GM12865 (cell line): ENCODE measurements around the gene RNU4-1.

Source experiments
- DNase-seq: peaks from one replicate; pipeline ENCODE4 v3.0.0; 2010; ENCODE audit warnings: low read depth
- H3K4me3 ChIP-seq: 2 replicates; pipeline ENCODE4 v1.5.1; 2011; ENCODE audit warnings: mild to moderate bottlenecking, low read depth, low read length, control low read depth
- CTCF ChIP-seq: IDR thresholded peaks from 2 replicates; pipeline ENCODE4 v1.5.1; 2011; ENCODE audit warnings: low read length, control low read depth, low read depth, inconsistent platforms; ENCODE audit not compliant: insufficient read depth; ENCODE audit errors: missing control alignments

The RNU4-1 gene

DNA sequence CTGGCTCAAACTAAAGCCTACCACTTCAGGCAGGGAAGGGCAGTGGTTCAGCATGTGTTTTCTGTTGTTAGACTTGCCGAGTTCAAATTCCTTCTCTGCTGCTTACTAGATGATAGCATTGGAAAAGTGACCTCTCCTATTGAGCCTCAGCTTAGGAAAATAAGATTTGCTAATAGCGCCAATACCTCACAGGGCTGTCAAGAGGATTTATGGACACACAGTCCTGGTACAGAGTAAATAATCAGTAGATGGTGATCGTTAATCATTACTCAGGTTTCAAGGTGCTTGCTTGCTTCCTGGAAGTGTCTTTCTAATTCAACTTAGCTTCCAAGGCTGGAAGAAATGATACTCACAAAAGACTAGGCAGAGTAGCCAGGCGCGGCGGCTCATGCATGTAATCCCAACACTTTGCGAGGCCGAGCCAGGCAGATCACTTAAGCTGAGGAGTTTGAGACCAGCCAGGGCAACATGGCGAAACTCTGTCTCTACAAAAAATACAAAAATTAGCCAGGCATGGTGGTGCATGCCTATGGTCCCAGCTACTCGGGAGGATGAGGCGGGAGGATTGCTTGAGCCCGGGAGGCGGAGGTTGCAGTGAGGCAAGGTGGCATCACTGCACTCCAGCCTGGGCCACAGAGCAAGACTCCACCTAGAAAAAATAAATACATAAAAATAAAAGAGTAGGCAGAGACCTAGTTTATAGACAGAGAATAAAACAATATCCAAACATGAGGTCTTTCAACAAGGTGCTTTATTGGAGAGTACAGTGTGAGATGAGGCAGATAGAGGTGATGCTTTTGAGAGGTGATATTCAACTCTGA lies 28.6 kb upstream of the RNU4-1 start:
- TF ChIP-seq CTCF = no peak
- no peak for DNase-seq
- no peak overlapping the region for H3K4me3 ChIP-seq

- H3K4me3 ChIP-seq = peak overlapping the region; percentile 71
- peak; percentile 49 for TF ChIP-seq CTCF
- DNase-seq = peak; percentile 99
Measured at GRCh38 chr12:120317224-120318105, 24.4 kb upstream of the RNU4-1 start.

GRCh38 chr12:120316798-120317223 lies 23.8 kb upstream of the RNU4-1 start:
- TF ChIP-seq CTCF = no peak
- peak overlapping the region; percentile 71 for H3K4me3 ChIP-seq
- no peak for DNase-seq

GRCh38 chr12:120314220-120314619 lies 21.2 kb upstream of the RNU4-1 start:
- DNase-seq = no peak
- no peak overlapping the region for H3K4me3 ChIP-seq
- TF ChIP-seq CTCF = no peak

DNA sequence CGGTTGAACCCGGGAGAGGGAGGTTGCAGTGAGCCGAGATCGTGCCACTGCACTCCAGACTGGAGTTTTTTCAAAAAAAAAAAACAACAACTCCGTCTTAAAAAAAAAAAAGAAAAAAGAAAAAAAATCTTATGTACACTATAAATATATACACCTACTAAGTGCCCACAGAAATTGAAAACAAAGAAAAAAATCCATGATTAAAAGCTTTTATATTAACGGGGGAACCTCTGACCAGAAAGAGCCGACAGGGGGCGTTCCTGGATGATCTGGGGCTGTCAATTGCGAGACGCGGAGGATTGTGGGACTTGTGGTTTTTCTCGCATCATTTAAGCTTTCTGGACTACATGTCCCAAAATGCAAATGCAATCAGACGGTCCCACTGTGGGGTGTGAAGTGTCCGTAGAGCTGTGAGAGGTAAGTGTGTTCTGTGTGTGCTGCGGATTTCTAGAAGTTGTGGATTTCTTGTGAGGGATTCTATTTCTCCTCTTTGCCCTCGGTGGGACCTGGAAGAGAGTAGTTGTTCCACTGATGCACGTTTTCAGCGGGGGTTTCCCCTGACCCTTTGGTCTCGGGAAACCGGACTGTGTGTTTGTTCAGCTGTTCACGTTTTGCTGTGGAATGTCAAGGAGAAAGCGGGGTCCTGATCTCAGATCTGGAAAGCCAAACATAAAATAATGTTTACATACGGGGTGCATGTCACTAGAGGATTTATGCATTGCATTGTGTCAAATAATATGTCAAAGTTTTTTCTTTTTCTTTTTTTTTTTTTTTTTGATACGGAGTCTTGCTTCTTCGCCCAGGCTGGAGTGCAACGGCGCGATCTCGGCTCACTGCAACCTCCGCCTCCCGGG lies 9.2 kb upstream of the RNU4-1 start, which contains the start of gene SIRT4:
TSS of gene SIRT4 (plus strand) at position 360 of the 854 bp plus-strand sequence. CDS start 1,241 bp downstream, outside the sequence.
- peak within 1 kb of the TSS; percentile 90 for H3K4me3 ChIP-seq
- DNase-seq = peak; percentile 95
- TF ChIP-seq CTCF = peak; percentile 72

DNA sequence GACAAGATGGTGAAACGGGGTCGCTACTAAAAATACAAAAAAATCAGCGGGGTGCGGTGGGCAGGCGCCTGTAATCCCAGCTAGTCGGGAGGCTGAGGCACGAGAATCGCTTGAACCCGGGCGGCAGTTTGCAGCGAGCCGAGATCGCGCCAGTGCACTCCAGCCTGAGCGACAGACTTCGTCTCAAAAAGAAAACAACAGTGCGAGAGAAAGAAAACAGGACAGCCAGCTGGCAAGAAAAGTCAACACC lies 701 bp downstream of the RNU4-1 start:
- DNase-seq = no peak
- H3K4me3 ChIP-seq = peak overlapping the region; percentile 60
- TF ChIP-seq CTCF = no peak
